Heart right ventricle (tissue), 16 donors: Measurements from ENCODE around the gene WDFY4. TPM values are rescaled to one million over a fixed set of nuclear protein-coding genes. Genes with fewer than 3 reads are reported as not detected.

ENCODE experiments used
- ATAC-seq, 8 donors: fragments of 200-7000 bp; cut with Tn5 transposase; one replicate each; pipeline ENCODE4 v1.9.1; 2020; ENCODE audit warnings: mild to moderate bottlenecking in 8 of 8, moderate library complexity in 8 of 8, moderate number of reproducible peaks in 1 of 8
- DNase-seq, 2 donors: peaks; one replicate each; pipeline ENCODE4 v3.0.0-alpha.2; 2020
- H3K27ac ChIP-seq, 10 donors: fragments of 200-600 bp; sonication (generic) in 2 of 10; one replicate each; pipeline versions ENCODE4 v1.5.0 to v1.8.0; 2020 to 2022; ENCODE audit warnings: mild to moderate bottlenecking in 3 of 10
- H3K27me3 ChIP-seq, 7 donors: fragments of 200-600 bp; one replicate each; pipeline ENCODE4 v1.8.0; 2021 to 2022; ENCODE audit warnings: mild to moderate bottlenecking in 2 of 7
- H3K36me3 ChIP-seq, 9 donors: fragments of 200-600 bp; sonication (generic) in 1 of 9; one replicate each; pipeline versions ENCODE4 v1.5.0 to v1.8.0; 2020 to 2022; ENCODE audit warnings: mild to moderate bottlenecking in 2 of 9
- H3K4me1 ChIP-seq, 9 donors: fragments of 200-600 bp; sonication (generic) in 1 of 9; one replicate each; pipeline versions ENCODE4 v1.5.0 to v1.8.0; 2020 to 2022; ENCODE audit warnings: mild to moderate bottlenecking in 4 of 9
- H3K4me3 ChIP-seq, 10 donors: fragments of 200-600 bp; sonication (generic) in 2 of 10; one replicate each; pipeline versions ENCODE4 v1.5.0 to v1.8.0; 2020 to 2022; ENCODE audit warnings: mild to moderate bottlenecking in 7 of 10, moderate library complexity in 2 of 10
- H3K9me3 ChIP-seq, 11 donors: fragments of 200-600 bp in 10 of 11; sonication (generic) in 2 of 11; one replicate each; pipeline versions ENCODE4 v1.5.0 to v1.8.0; 2013 to 2022; ENCODE audit warnings: mild to moderate bottlenecking in 2 of 11, control low read depth in 1 of 11, moderate library complexity in 1 of 11
- WGBS, 2 donors: extraction: QIAGEN DNeasy Blood & Tissue Kit; methylation state at CpG; one replicate each; pipeline ENCODE4 v1.1.7; 2013; ENCODE audit warnings: inconsistent platforms in 1 of 2; 5-methylcytosine and 5-hydroxymethylcytosine counted together
- intact Hi-C, 10 donors: fragments of 100-400 bp; cut with DNase I; formaldehyde crosslinking; loops; one replicate each; pipeline versions ENCODE4 v1.11.1 to v1.14.2; 2022
- polyA plus RNA-seq, 2 donors: library from polyadenylated mRNA; stranded (reverse); fragments of 200-250 nt; gene quantifications; one replicate each; pipeline ENCODE4 v1.2.3, GENCODE V29; 2013
- total RNA-seq, 10 donors: library from RNA; stranded (reverse); fragmentation: NEBNext Ultra II Directional in 3 of 10; extraction: Animal tissue kit (Norgen Biotek cat#: 25700) in 3 of 10; gene quantifications; one replicate each; pipeline versions ENCODE4 v1.2.1 to v1.2.4, GENCODE V29; 2021 to 2023
- TF ChIP-seq, protein P1 (sequence below), 9 donors: fragments of 200-600 bp; sonication (generic) in 2 of 9; IDR thresholded peaks; one replicate each; pipeline versions ENCODE4 v1.5.0 to v1.8.0; 2021 to 2022; ENCODE audit warnings: antibody characterized with exemption in 9 of 9, mild to moderate bottlenecking in 5 of 9, moderate library complexity in 1 of 9
- donor health status: Arrhythmogenic right ventricular cardiomyopathy.
- donor health status: ischemic (EF 13 %, LVEDD 7.1; RV severe dilation, severe dysfunction).
- donor health status: healthy with polysubstance abuse.
- donor health status: DM: no; HTN: yes; CAD: no.
- donor health status: DM: no; HTN: no; CAD: no.
- donor health status: ischemic (EF 25% LVEDD 6.9; RV normal size, moderate dysfunction).
- donor health status: ischemic (EF 25% LVEDD 5.7; RV mildly dilated, moderate dysfunction).
- donor health status: healthy.
- donor health status: DM: yes; HTN: yes; CAD: no.
- donor health status: Ischemic cardiomyopathy.
- donor health status: ischemic (EF 35%, LVEDD 5.7; RV mildly dilated, moderate dysfunction).
- donor health status: nonischemic (EF 11% LVEDD 7.7; RV severe dilation, severe dysfunction).
- donor health status: DM: yes; HTN: yes; CAD: no.
- donor health status: PGD.
- donor health status: ischemic (EF 29% LVEDD 5.4; RV normal size, mild dysfunction).
- donor health status: nonischemic (EF 23%, LVEDD 6.1; RV moderate dilation, normal function).

Gene WDFY4
- total and polyA plus RNA-seq, 12 donors, result 0.59 to 7.4 (median 0.92) TPM

DNA sequence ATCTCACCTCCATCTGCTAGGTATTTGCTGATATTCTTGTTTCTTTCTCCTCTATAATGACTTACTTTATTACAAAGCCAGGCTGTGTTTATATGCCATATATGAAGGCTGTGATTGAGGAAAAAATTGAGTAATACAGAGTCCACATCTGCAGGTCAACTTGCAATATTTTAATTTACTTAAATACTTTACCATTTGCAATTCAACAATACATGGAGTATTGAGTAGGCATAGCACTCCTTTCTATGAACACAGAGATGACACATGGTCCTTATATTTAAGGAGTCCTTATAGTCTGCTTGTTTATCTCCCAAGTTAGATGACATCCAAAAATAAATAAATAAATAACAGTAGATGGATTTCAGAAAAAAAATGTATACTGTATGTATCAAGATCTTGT, 158.5 kb downstream of the WDFY4 start:
- H3K4me3 ChIP-seq, result no peak overlapping the region
- H3K27ac ChIP-seq, result no peak overlapping the region
- no peaks in the 10 kb centered on the region for H3K9me3 ChIP-seq
- intact Hi-C loops, result no loop called here
- TF ChIP-seq, protein P1, sequence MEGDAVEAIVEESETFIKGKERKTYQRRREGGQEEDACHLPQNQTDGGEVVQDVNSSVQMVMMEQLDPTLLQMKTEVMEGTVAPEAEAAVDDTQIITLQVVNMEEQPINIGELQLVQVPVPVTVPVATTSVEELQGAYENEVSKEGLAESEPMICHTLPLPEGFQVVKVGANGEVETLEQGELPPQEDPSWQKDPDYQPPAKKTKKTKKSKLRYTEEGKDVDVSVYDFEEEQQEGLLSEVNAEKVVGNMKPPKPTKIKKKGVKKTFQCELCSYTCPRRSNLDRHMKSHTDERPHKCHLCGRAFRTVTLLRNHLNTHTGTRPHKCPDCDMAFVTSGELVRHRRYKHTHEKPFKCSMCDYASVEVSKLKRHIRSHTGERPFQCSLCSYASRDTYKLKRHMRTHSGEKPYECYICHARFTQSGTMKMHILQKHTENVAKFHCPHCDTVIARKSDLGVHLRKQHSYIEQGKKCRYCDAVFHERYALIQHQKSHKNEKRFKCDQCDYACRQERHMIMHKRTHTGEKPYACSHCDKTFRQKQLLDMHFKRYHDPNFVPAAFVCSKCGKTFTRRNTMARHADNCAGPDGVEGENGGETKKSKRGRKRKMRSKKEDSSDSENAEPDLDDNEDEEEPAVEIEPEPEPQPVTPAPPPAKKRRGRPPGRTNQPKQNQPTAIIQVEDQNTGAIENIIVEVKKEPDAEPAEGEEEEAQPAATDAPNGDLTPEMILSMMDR (IDR thresholded peaks at IDR 0.05), result no peak
- peaks cover 0 to 8% (median 0%) of the 10 kb centered on the region in 9 donors for H3K36me3 ChIP-seq
- DNase-seq (no peak), ATAC-seq (no peak)
- H3K27me3 ChIP-seq, result no peaks in the 10 kb centered on the region
- peaks cover 0 to 18% (median 11%) of the 10 kb centered on the region in 9 donors for H3K4me1 ChIP-seq

DNA sequence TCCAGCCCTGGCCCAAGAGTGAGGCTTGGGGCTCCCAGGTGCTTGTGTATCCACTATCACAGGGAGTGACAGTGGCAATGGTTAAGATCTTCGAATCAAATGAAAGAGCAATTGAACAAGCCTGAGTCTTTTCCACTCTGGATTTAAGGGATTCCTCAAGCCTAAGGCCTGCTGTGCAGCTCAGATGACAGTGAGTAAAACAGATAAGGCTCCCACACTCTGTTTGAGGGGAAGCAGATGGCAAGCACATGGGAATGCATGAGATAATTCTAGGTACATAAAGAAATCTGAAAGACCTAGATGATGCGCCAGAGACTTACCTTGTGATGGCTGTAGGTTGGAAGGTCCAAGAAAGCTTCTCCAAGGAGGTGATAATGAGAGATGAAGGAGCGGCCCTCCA, 159.9 kb downstream of the WDFY4 start:
- no peaks in the 10 kb centered on the region for H3K9me3 ChIP-seq
- no peak overlapping the region for H3K4me3 ChIP-seq
- H3K36me3 ChIP-seq, result peaks cover 0 to 8% (median 0%) of the 10 kb centered on the region in 9 donors
- H3K27ac ChIP-seq, result no peak overlapping the region
- peaks cover 0 to 6% (median 4%) of the 10 kb centered on the region in 9 donors for H3K4me1 ChIP-seq
- ATAC-seq (no peak), DNase-seq (no peak)
- intact Hi-C loops, result no loop called here
- H3K27me3 ChIP-seq, result no peaks in the 10 kb centered on the region
- 86 to 87% methylated on average over 3 of the region's 3 CpGs for WGBS, 2 donors
- TF ChIP-seq, protein P1 (IDR thresholded peaks at IDR 0.05), result no peak

- Histone ChIP-seq H3K4me1 (no peaks in the 10 kb centered on the region), H3K4me3 (no peak overlapping the region), H3K9me3 (no peaks in the 10 kb centered on the region), H3K27me3 (no peaks in the 10 kb centered on the region), H3K36me3 (peaks cover 0 to 8% (median 0%) of the 10 kb centered on the region in 9 donors), H3K27ac (no peak overlapping the region)
- TF ChIP-seq, protein P1 (IDR thresholded peaks at IDR 0.05), result no peak
- WGBS, 2 donors, result 83 to 93% methylated on average over 2 of the region's 2 CpGs
- no peak for ATAC-seq
- intact Hi-C loops, result no loop called here
- DNase-seq, result no peak
These were observed 160.8 kb downstream of the WDFY4 start for GRCh38 chr10:48845512-48845911.

GRCh38 chr10:48847691-48848090, 163.0 kb downstream of the WDFY4 start:
- Histone ChIP-seq H3K4me1 (no peaks in the 10 kb centered on the region), H3K9me3 (no peaks in the 10 kb centered on the region), H3K27ac (no peak overlapping the region), H3K27me3 (no peaks in the 10 kb centered on the region), H3K4me3 (no peak overlapping the region), H3K36me3 (peaks cover 0 to 4% (median 0%) of the 10 kb centered on the region in 9 donors)
- ATAC-seq (no peak), DNase-seq (no peak)
- intact Hi-C loops, result no loop called here
- WGBS, 2 donors, result 95 to 98% methylated on average over 5 of the region's 5 CpGs
- TF ChIP-seq, protein P1 (IDR thresholded peaks at IDR 0.05), result no peak
